Smooth muscle cell (in vitro differentiated cells): ENCODE measurements around the gene TBX19. TPM values are rescaled to one million over a fixed set of nuclear protein-coding genes. Genes with fewer than 3 reads are reported as not detected.

Experiments
- DNase-seq: peaks from one replicate; lab custom pipeline; 2025; ENCODE audit not compliant: unreplicated experiment; lab: John Stamatoyannopoulos, UW
- H2AFZ ChIP-seq: fragments of 200-600 bp; sonication (generic); 2 replicates; pipeline ENCODE4 v1.6.0; 2016; ENCODE audit warnings: antibody characterized with exemption, low read depth, mild to moderate bottlenecking
- H3F3A ChIP-seq: fragments of 200-600 bp; sonication (generic); 2 replicates; pipeline ENCODE4 v1.6.0; 2017; ENCODE audit warnings: antibody characterized with exemption, low read depth
- H3K27ac ChIP-seq: fragments of 200-600 bp; sonication (generic); 2 replicates; pipeline ENCODE4 v1.5.1; 2016; ENCODE audit warnings: low read depth, mild to moderate bottlenecking
- H3K27me3 ChIP-seq: fragments of 200-600 bp; sonication (generic); 2 replicates; pipeline ENCODE4 v1.6.1; 2016; ENCODE audit warnings: low read depth, mild to moderate bottlenecking
- H3K36me3 ChIP-seq: fragments of 200-600 bp; sonication (generic); 2 replicates; pipeline ENCODE4 v1.5.1; 2016; ENCODE audit warnings: low read depth
- H3K4me1 ChIP-seq: fragments of 200-600 bp; sonication (generic); 2 replicates; pipeline ENCODE4 v1.5.1; 2016; ENCODE audit warnings: low read depth
- H3K4me2 ChIP-seq: fragments of 200-600 bp; sonication (generic); 2 replicates; pipeline ENCODE4 v1.6.0; 2016; ENCODE audit warnings: mild to moderate bottlenecking
- H3K4me3 ChIP-seq: fragments of 200-600 bp; sonication (generic); 2 replicates; pipeline ENCODE4 v1.5.1; 2016; ENCODE audit warnings: mild to moderate bottlenecking
- H3K79me2 ChIP-seq: fragments of 200-600 bp; sonication (generic); 2 replicates; pipeline ENCODE4 v1.6.0; 2016; ENCODE audit warnings: low read depth, mild to moderate bottlenecking
- H3K9ac ChIP-seq: fragments of 200-600 bp; sonication (generic); 2 replicates; pipeline ENCODE4 v1.6.0; 2016; ENCODE audit warnings: low read depth
- H3K9me3 ChIP-seq: fragments of 200-600 bp; sonication (generic); replicated peaks from 2 replicates; pipeline ENCODE4 v1.5.1; 2016; ENCODE audit warnings: low read depth
- H4K20me1 ChIP-seq: fragments of 200-600 bp; sonication (generic); 2 replicates; pipeline ENCODE4 v1.6.0; 2016; ENCODE audit warnings: low read depth
- CTCF ChIP-seq: fragments of 200-600 bp; sonication (generic); IDR thresholded peaks from 2 replicates; pipeline ENCODE4 v1.5.1; 2017; ENCODE audit warnings: borderline replicate concordance, mild to moderate bottlenecking, antibody characterized with exemption; ENCODE audit not compliant: insufficient read depth, poor library complexity, severe bottlenecking
- WGBS: methylation state at CpG from one replicate; pipeline ENCODE4 v1.1.7; 2016; ENCODE audit warnings: low lambda C conversion rate; 5-methylcytosine and 5-hydroxymethylcytosine counted together
- polyA plus RNA-seq: library from polyadenylated mRNA; unstranded; fragments of >200 nt; fragmentation: Nextera tagmentation; extraction: Ambion mirVana; gene quantifications from 2 replicates; pipeline ENCODE4 v1.2.1, GENCODE V29; 2016
- small RNA-seq: library from RNA; depleted of rRNA; stranded (forward); fragments of <200 nt; gene quantifications from one replicate; pipeline ENCODE3, GENCODE V24; 2014
- total RNA-seq: library from RNA; depleted of rRNA; stranded (reverse); fragments of >200 nt; gene quantifications from 2 replicates; pipeline ENCODE4 v1.2.3, GENCODE V29; 2014

Gene TBX19
- total and polyA plus RNA-seq, 2 experiments from 2014 or later: 0.47 to 3.9 TPM

- no peaks in the 10 kb centered on the region for H3K36me3 ChIP-seq
- peak overlapping the region; percentile 6 for H3K4me3 ChIP-seq
- H3K79me2 ChIP-seq: peaks cover 5% of the 10 kb centered on the region
- H3F3A ChIP-seq: peaks cover 17% of the 10 kb centered on the region
- H2AFZ ChIP-seq: peak overlapping the region; percentile 20
- H4K20me1 ChIP-seq: no peaks in the 10 kb centered on the region
- TF ChIP-seq CTCF: no peak
- WGBS: 14% methylated on average over 7 of the region's 7 CpGs
- H3K4me1 ChIP-seq: no peaks in the 10 kb centered on the region
- no peak overlapping the region for H3K9ac ChIP-seq
- no peak for DNase-seq
- H3K27me3 ChIP-seq: no peaks in the 10 kb centered on the region
- no peaks in the 10 kb centered on the region for H3K9me3 ChIP-seq
- peak overlapping the region; percentile 79 for H3K4me2 ChIP-seq
- peak overlapping the region; percentile 80 for H3K27ac ChIP-seq
These were observed 79.7 kb downstream of the TBX19 start for GRCh38 chr1:168360151-168361021.

GRCh38 chr1:168361252-168361651 lies 80.6 kb downstream of the TBX19 start:
- WGBS: 40% methylated on average over 2 of the region's 2 CpGs
- Histone ChIP-seq H3K36me3 (no peaks in the 10 kb centered on the region), H3F3A (peaks cover 17% of the 10 kb centered on the region), H4K20me1 (no peaks in the 10 kb centered on the region), H3K4me2 (peak overlapping the region; percentile 79), H3K9me3 (no peaks in the 10 kb centered on the region), H3K27me3 (no peaks in the 10 kb centered on the region), H3K9ac (no peak overlapping the region), H2AFZ (peak overlapping the region; percentile 20), H3K27ac (peak overlapping the region; percentile 80), H3K79me2 (peaks cover 5% of the 10 kb centered on the region), H3K4me3 (no peak overlapping the region), H3K4me1 (no peaks in the 10 kb centered on the region)
- no peak for TF ChIP-seq CTCF
- DNase-seq: no peak

GRCh38 chr1:168362991-168363390 lies 82.3 kb downstream of the TBX19 start:
- Histone ChIP-seq H3K27me3 (no peaks in the 10 kb centered on the region), H3K9ac (no peak overlapping the region), H3K79me2 (no peaks in the 10 kb centered on the region), H2AFZ (no peak overlapping the region), H3K4me2 (no peak overlapping the region), H3K27ac (no peak overlapping the region), H3K4me1 (no peaks in the 10 kb centered on the region), H3F3A (peaks cover 17% of the 10 kb centered on the region), H3K4me3 (no peak overlapping the region), H3K9me3 (no peaks in the 10 kb centered on the region), H3K36me3 (no peaks in the 10 kb centered on the region), H4K20me1 (no peaks in the 10 kb centered on the region)
- DNase-seq: no peak
- 90% methylated on average over 4 of the region's 4 CpGs for WGBS
- TF ChIP-seq CTCF: no peak

Small RNA genes within 50 kb of the gene (small RNA-seq; reads per million reads assigned to genes)
- not detected for gene RNU6-1310P

Other genes starting within 250 kb of the TBX19 start
- gene GPR161, start 143.9 kb upstream of the TBX19 start, total RNA-seq: 9.7 and 9.9 TPM in 2 replicates
- gene GPR161, start 143.9 kb upstream of the TBX19 start, polyA plus RNA-seq: 23.3 and 25.4 TPM in 2 replicates
- gene TIPRL, start 101.9 kb upstream of the TBX19 start, total RNA-seq: 33.4 and 45.9 TPM in 2 replicates
- 31.0 and 38.9 TPM in 2 replicates for gene TIPRL, start 101.9 kb upstream of the TBX19 start, polyA plus RNA-seq
- 25.7 and 26.2 TPM in 2 replicates for gene SFT2D2, start 54.9 kb upstream of the TBX19 start, total RNA-seq
- gene SFT2D2, start 54.9 kb upstream of the TBX19 start, polyA plus RNA-seq: 12.7 and 19.9 TPM in 2 replicates